ENCODE measurements around the gene CS.
"Not testable (repeated sequence)": the region's sequence is repeated elsewhere in the genome, so short reads cannot be mapped to it uniquely, and the experiment has no call there.

The CS gene

GRCh38 chr12:56317675-56318074 lies 17.5 kb upstream of the CS start:
- DNase-seq (ENCODE audit: low read depth): no peak

DNA sequence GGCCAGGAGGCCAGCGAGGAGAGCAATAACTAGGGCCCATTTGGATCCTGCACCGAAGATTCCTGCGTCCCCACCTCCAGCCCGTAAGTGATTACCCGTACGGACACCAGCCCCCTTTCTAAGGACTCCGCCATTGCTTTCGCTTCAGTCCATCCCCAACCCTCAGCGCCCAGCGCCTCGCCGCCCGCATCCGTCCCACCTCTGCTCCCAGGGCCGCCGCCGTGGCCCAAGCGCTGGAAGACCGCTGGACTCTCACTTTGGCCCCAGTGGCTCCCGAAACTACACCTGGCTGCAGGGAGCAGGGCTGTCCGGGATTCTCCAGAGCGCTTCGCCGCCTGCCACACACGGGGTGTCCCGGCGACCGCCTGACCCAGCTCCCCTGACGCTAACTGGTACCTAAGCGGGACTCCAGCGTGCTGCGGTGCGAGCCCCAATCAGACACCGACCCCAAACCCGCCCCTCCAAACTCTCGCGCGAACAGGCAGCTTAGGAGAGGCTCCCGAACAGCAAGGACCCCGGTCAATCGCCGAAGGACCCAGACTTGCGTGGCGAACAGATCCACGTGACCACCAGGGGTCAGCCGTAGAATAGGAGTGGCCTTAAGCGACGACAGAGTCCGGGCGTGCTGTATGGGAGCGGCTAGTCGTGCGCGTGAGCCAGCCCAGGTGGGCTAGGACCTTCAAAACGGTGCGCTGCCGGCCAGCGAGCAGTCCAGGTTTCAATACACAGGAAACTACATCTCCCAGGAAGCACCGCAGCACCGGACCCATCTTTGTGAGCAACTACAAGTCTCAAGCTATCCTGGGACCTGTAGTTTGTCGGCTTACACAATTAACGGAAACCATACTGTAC lies 15.7 kb upstream of the CS start, which contains the start of gene CNPY2:
Gene CNPY2 (minus strand): TSS at position 367 of the 852 bp plus-strand sequence. CDS start 771 bp downstream, outside the sequence.
- DNase-seq (ENCODE audit: low read depth): peak; percentile 93

GRCh38 chr12:56315249-56315621 lies 15.1 kb upstream of the CS start:
- no peak for DNase-seq (ENCODE audit: low read depth)

GRCh38 chr12:56311003-56311402 lies 10.9 kb upstream of the CS start:
- no peak for DNase-seq (ENCODE audit: low read depth)

GRCh38 chr12:56308714-56309113 lies 8.6 kb upstream of the CS start:
- DNase-seq (ENCODE audit: low read depth): no peak

DNA sequence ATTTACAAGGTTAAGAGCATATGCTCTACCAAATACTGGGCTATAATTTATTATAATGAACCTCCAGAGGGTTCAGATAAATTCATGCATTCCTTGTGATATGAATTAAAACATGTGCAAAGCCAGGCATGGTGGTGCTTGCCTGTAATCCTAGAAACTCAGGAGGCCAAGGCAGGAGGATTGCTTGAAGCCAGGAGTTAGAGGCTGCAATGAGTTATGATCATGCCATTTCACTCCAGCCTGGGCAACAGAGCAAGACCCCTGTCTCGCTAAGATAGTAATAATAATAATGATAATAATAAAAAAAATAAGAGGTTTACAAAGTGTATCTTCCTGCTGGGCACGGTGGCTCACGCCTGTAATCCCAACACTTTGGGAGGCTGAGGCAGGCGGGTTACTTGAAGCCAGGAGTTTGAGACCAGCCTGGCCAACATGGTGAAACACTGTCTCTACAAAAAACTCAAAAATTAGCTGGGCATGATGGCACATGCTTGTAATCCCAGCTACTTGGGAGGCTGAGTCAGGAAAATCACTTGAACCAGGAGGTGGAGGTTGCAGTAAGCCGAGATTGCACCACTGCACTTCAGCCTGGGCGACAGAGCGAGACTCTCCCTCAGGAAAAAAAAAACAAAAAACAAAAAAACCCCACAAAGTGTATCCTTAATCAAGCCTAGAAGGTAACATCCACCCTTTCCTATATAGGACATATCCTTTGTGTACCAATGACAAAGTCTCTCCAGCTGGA lies 7.3 kb upstream of the CS start:
- no peak for DNase-seq (ENCODE audit: low read depth)

DNA sequence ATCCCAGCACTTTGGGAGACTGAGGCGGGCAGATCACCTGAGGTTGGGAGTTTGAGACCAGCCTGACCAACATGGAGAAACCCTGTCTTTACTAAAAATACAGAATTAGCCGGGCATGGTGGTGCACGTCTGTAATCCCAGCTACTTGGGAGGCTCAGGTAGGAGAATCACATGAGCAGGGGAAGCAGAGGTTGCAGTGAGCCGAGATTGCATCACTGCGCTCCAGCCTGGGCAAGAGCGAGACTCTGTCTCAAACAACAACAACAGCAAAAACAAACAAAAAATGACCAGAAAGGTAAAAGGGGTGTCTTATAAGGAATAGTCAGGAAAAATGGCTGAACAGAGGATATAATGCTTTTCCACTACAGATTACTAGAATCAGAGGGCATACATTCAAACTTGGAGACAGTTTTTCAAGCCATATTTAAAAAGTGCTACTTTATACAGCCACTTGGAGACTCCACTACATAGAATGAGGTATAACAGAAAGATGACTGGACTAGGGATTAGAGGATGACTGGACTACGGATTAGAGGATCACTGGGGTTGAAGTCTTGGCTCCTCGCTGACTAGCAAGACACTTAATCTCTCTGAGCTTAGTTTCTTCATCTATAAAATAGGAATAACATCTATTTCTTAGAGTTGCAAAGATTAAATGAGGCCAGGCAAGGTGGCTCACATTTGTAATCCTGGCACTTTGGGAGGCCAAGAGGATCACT lies 4.9 kb upstream of the CS start:
- DNase-seq (ENCODE audit: low read depth): no peak

DNA sequence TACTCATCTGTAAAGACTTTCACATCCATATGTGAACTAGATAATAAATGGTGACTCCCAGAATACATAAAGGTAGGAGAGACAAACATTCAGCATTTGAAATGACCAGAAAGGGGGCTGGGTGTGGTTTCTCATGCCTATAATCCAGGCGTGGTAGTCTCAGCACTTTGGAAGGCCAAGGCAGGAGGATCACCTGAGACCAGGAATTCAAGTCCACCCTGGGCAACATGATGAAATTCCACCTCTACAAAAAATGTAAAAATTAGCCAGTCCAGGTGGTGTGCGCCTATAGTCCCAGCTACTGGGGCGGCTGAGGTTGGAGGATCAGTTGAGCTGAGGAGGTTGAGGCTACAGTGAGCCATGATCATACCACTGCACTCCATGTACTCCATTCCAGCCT lies 4.1 kb upstream of the CS start:
- no peak for DNase-seq (ENCODE audit: low read depth)

DNA sequence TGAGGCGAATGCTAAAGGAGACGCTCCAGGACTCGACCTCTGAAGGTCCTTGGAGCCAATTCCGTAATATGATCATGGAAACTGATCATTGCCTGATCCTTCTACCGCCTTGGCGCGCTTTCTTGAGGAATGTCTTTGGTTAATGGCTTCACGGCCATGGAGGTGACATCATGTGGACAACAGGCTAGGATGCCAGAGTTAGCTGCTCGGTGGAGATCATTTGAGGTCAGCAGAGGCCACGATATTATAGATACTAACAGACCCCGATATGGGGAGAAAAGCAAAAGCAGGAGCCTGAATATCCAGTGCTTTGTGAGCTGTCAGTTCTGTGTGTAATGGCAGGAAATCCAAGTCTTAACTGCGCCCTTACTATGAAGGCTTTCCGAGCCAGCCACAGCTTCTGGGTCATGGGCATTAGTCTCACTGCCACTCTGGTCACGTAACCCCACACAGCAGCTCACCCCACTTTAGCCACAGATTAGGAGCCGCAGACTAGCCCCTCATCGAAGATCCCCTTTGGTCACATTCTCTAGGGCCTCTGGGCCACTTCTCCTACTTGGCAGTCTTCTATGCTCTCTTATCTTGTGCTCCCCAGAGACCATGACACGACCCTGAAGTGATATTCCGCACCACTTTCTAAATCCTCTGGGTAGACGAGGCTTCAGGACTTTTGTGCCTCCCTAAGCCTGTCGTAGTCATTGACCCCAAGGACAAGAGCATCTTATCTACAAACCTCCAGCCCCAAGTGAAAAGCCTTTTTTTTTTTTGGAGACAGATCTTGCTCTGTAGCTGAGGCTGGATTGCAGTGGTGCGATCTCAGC lies 724 bp upstream of the CS start:
- DNase-seq (ENCODE audit: low read depth): no peak

- no peak for DNase-seq (ENCODE audit: low read depth)
Measured at GRCh38 chr12:56299308-56299852, 750 bp downstream of the CS start.

DNA sequence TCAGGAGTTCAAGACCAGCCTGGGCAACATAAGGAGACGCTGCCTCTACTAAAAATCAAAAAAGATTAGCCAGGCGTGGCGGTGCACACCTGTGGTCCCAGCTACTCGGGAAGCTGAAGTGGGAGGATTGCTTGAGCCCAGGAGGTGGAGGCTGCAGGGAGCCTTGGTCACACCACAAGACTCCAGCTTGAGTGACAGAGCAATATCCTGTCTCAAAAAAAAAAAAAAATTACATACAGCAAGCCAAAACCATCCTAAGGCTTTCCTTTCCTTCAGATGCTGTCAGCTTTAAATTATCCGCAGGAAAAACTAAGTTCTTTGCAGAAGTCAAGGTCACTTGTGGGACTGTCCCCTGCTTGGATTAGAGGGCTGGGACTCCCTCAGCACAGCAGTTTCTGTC lies 1.3 kb downstream of the CS start:
- no peak for DNase-seq (ENCODE audit: low read depth)

DNA sequence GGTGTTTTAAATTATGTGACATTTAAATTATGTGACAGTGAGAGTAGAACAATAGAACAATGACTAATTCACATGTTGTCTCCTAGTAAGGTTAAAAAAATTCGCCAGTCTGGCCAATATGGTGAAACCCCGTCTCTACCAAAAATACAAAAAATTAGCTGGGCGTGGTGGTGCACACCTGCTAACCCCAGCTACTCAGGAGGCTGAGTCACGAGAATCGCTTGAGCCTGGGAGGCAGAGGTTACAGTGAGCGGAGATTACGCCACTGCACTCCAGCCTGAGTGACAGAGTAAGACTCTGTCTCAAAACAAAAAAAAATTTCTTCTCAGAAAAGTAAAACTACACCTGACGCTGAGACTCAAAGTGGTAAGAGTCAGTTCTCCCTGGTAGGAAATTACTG lies 2.7 kb downstream of the CS start:
- DNase-seq (ENCODE audit: low read depth): no peak

- no peak for DNase-seq (ENCODE audit: low read depth)
Measured at GRCh38 chr12:56296295-56296694, 3.8 kb downstream of the CS start.

DNA sequence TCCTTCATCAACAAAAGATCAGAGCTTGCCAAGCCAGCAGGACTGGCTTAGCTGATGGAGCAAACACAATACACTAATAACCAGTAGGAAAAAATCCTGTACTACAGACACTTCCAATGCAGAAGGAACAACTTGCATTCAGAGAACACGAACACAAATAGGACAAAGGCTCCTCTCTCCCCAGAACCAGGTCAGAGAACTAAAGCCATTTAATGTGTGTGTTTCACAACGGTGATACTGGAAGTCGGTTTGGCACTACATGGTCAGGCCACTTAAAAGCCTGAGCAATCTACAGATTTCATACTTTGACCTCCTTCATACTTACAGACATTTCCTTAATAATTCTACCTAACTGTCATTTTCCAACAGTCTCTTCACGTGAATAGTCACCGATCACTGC lies 6.3 kb downstream of the CS start:
- DNase-seq (ENCODE audit: low read depth): no peak

DNA sequence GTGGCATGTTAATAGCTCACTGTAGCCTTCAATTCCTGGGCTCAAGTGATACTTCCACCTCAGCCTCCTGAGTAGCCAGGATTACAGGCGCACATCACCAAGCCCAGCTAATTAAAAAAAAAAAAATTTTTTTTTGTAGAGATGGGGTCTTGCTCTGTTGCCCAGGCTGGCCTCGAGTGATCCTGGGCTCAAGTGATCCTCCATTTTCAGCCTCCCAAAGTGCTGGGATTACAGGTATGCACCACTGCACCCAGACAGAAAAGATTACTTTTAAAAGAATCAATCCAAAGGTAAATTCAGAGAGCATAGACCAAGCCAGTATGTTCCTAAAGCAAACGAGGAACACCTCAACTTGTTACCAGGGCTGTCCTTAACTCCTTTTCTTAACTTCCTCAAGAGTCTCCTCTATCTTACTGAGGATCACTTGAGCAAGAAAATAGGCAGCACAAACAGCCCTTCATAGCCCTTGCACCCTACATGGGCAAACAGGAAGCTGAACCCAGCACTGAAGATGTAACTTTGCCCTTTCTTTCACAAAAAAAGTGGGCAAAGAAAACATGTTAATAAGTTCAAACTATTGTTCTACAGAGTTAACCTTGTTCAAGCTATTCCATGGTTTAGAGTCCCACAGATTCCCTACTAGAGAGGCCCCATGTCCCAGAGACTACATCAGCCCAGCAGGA lies 11.3 kb downstream of the CS start:
- DNase-seq (ENCODE audit: low read depth): no peak

- DNase-seq (ENCODE audit: low read depth): no peak
Measured at GRCh38 chr12:56286044-56286830, 13.9 kb downstream of the CS start.

DNA sequence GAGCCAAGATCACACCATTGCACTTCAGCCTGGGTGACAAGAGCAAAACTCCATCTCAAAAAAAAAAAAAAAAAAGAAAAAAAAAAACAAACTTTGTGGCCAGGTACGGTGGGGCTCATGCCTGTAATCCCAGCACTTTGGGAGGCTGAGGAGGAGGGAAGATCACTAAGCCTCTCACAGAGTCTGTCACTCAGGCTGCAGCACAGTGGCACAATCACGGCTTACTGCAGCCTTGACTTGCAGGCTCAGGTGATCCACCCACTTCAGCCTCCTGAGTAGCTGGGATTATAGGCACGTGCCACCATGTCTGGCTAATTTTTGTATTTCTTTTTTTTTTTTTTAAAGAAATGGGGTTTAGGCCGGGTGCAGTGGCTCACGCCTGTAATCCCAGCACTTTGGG lies 15.9 kb downstream of the CS start:
- not testable (repeated sequence) for DNase-seq (ENCODE audit: low read depth)

DNA sequence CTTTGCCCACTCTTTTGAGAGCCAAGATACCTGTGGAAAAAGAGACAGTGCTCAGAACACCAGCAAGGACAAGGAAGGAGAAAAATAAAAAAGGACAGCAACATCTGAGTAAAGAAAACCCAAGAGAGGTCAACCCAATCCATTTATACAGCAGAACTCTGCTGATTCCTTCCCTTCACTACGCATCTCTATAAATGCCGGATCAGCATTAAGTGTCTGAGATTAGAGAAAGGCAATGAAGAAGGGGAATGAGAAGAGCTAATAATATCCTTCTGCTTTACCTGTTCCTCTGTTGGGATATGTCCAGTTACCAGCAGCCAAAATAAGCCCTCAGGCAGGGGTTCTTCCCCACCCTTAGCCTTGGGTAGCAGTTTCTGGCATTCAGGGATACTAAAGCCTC lies 17.6 kb downstream of the CS start:
- DNase-seq (ENCODE audit: low read depth): no peak

- no peak for DNase-seq (ENCODE audit: low read depth)
Measured at GRCh38 chr12:56282030-56282429, 18.1 kb downstream of the CS start.

DNA sequence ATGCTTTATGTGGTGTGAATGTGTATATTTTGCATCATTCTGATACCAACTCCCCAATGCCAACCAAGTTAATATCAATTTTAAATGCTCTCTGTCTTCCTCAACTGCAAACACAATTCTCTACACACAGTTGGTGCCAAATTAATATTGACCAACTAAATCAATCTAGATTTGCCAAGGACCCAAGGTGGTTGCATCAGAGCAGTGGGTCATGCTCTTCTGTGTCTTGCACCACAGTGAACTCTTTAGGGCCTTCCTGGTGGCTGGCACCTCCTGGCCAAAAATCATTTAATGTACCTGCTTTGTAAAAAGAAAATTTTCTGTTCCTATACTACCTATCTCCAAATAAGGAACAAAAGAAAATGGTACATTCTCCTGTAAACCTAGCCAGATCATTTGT lies 19.3 kb downstream of the CS start:
- no peak for DNase-seq (ENCODE audit: low read depth)

All from activated gamma-delta T cell treated with anti-CD3 and anti-CD28 coated beads, Interleukin-2, amount 50 U/mL, for 16 hours (primary cell).